ENCODE measurements around the gene S100A8. TPM values are rescaled to one million over a fixed set of nuclear protein-coding genes. Genes with fewer than 3 reads are reported as not detected.

The S100A8 gene
- polyA plus RNA-seq, 1 donor (not counting 4 experiments of a cell fraction or from before 2014, with no cell fraction given) = 403 TPM

DNA sequence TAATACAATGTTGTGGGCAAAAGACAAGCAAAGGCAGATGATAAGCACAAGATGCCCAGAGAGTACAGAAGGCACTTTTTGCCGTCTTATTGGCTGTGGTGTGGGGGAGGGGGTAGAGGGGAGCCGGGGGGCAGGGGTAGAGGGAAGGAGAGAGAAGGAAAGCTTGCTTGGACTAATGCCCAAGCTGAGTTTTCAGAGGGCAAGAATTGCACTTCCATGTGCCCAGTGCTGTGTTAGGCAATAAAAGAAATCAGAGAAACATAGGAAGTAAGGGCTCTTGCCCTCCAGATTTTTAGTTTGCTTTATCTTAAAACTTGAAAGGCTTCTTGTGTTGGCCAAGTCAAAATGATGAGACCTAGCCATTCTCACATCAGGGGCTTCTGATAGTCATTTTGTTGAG is 23.8 kb downstream of the S100A8 start:
- dilution Hi-C loops (cut with MboI; ENCODE audit: extremely low pct_ligation_motif_present, low sequenced_read_pairs) = no loop called here
- no peaks in the 10 kb centered on the region for H3K9me3 ChIP-seq (ENCODE audit: control insufficient read depth, low read depth, low read length)
- DNase-seq (ENCODE audit: low read depth, low spot score) (no peak), FAIRE-seq (no peak)
- no peaks in the 10 kb centered on the region for H4K20me1 ChIP-seq (ENCODE audit: control insufficient read depth, extremely low read depth, insufficient read depth, low read length)
- no peaks in the 10 kb centered on the region for H3K9me1 ChIP-seq (ENCODE audit: control insufficient read depth, extremely low read depth, insufficient read depth, low read length)
- no peak overlapping the region for H3K9ac ChIP-seq (ENCODE audit: control insufficient read depth, extremely low read depth, insufficient read depth, low read length)
- no peak overlapping the region for H3K4me2 ChIP-seq (ENCODE audit: control insufficient read depth, extremely low read depth, insufficient read depth, low read depth, low read length)
- no peak overlapping the region for H3K27ac ChIP-seq (ENCODE audit: control insufficient read depth, insufficient read depth, low read length)
- no peak overlapping the region for H2AFZ ChIP-seq (ENCODE audit: control insufficient read depth, low read length)
- H3K27me3 ChIP-seq (ENCODE audit: control insufficient read depth, extremely low read depth, insufficient read depth, low read length) = no peaks in the 10 kb centered on the region
- no peaks in the 10 kb centered on the region for H3K79me2 ChIP-seq (ENCODE audit: control insufficient read depth, insufficient read depth, low read length)
- no peaks in the 10 kb centered on the region for H3K36me3 ChIP-seq (ENCODE audit: control insufficient read depth in 2 of 2, extremely low read depth in 1 of 2, insufficient read depth in 2 of 2, low read length in 2 of 2)
- TF ChIP-seq EZH2 (IDR thresholded peaks at IDR 0.05; ENCODE audit: low read length) = no peak
- TF ChIP-seq, protein P1, sequence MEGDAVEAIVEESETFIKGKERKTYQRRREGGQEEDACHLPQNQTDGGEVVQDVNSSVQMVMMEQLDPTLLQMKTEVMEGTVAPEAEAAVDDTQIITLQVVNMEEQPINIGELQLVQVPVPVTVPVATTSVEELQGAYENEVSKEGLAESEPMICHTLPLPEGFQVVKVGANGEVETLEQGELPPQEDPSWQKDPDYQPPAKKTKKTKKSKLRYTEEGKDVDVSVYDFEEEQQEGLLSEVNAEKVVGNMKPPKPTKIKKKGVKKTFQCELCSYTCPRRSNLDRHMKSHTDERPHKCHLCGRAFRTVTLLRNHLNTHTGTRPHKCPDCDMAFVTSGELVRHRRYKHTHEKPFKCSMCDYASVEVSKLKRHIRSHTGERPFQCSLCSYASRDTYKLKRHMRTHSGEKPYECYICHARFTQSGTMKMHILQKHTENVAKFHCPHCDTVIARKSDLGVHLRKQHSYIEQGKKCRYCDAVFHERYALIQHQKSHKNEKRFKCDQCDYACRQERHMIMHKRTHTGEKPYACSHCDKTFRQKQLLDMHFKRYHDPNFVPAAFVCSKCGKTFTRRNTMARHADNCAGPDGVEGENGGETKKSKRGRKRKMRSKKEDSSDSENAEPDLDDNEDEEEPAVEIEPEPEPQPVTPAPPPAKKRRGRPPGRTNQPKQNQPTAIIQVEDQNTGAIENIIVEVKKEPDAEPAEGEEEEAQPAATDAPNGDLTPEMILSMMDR (optimal IDR thresholded peaks at IDR 0.05 in 1 of 3, IDR thresholded peaks at IDR 0.05 in 1 of 3, conservative IDR thresholded peaks at IDR 0.05 in 1 of 3; ENCODE audit: extremely low read depth in 1 of 3, insufficient read depth in 2 of 3, low read length in 3 of 3) = no peak
- no peak overlapping the region for H3K4me3 ChIP-seq (ENCODE audit: control insufficient read depth in 2 of 3, extremely low read depth in 1 of 3, insufficient read depth in 2 of 3, low read depth in 1 of 3, low read length in 3 of 3)
- peaks cover 32% of the 10 kb centered on the region for H3K4me1 ChIP-seq (ENCODE audit: control insufficient read depth, extremely low read depth, insufficient read depth, low read length)

DNA sequence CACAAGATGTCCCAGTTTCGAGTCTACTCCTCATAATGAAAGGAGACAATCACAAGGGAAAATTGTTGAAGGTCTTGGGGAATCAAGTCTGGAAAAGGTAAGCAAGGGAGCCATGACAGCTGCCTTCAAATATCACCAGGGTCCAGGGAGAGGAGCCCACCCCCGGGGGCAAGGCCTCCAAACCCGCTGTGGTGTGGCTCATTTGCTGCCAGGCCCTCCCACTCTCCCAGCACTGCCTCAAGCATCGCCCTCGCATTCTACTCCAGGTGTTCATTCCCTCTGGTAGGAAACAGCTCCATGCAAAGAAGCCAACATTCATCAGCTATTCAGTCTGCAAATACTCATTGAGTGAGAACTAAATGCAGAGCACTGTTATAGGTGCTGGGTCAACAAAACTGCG is 24.6 kb downstream of the S100A8 start:
- DNase-seq (ENCODE audit: low read depth, low spot score) (no peak), FAIRE-seq (no peak)
- Histone ChIP-seq H3K27me3 (ENCODE audit: control insufficient read depth, extremely low read depth, insufficient read depth, low read length) (no peaks in the 10 kb centered on the region), H4K20me1 (ENCODE audit: control insufficient read depth, extremely low read depth, insufficient read depth, low read length) (no peaks in the 10 kb centered on the region), H3K79me2 (ENCODE audit: control insufficient read depth, insufficient read depth, low read length) (no peaks in the 10 kb centered on the region), H3K4me3 (ENCODE audit: control insufficient read depth in 2 of 3, extremely low read depth in 1 of 3, insufficient read depth in 2 of 3, low read depth in 1 of 3, low read length in 3 of 3) (no peak overlapping the region), H3K27ac (ENCODE audit: control insufficient read depth, insufficient read depth, low read length) (no peak overlapping the region), H2AFZ (ENCODE audit: control insufficient read depth, low read length) (no peak overlapping the region), H3K36me3 (ENCODE audit: control insufficient read depth in 2 of 2, extremely low read depth in 1 of 2, insufficient read depth in 2 of 2, low read length in 2 of 2) (no peaks in the 10 kb centered on the region), H3K4me1 (ENCODE audit: control insufficient read depth, extremely low read depth, insufficient read depth, low read length) (peaks cover 25% of the 10 kb centered on the region), H3K4me2 (ENCODE audit: control insufficient read depth, extremely low read depth, insufficient read depth, low read depth, low read length) (no peak overlapping the region), H3K9me1 (ENCODE audit: control insufficient read depth, extremely low read depth, insufficient read depth, low read length) (no peaks in the 10 kb centered on the region), H3K9me3 (ENCODE audit: control insufficient read depth, low read depth, low read length) (no peaks in the 10 kb centered on the region), H3K9ac (ENCODE audit: control insufficient read depth, extremely low read depth, insufficient read depth, low read length) (no peak overlapping the region)
- dilution Hi-C loops (cut with MboI; ENCODE audit: extremely low pct_ligation_motif_present, low sequenced_read_pairs) = no loop called here
- TF ChIP-seq, protein P1 (optimal IDR thresholded peaks at IDR 0.05 in 1 of 3, IDR thresholded peaks at IDR 0.05 in 1 of 3, conservative IDR thresholded peaks at IDR 0.05 in 1 of 3; ENCODE audit: extremely low read depth in 1 of 3, insufficient read depth in 2 of 3, low read length in 3 of 3) = no peak
- TF ChIP-seq EZH2 (IDR thresholded peaks at IDR 0.05; ENCODE audit: low read length) = no peak

Measured in keratinocyte (primary cell).